Liver (tissue), 3 donors: Measurements from ENCODE around the gene SLC25A15.

Source experiments
- ATF3 ChIP-seq: IDR thresholded peaks from 2 replicates; pipeline ENCODE4 v1.6.1; 2016; ENCODE audit warnings: antibody characterized with exemption
- EGR1 ChIP-seq, 2 donors: IDR thresholded peaks; 2 replicates each; pipeline ENCODE4 v1.6.1; 2016 to 2018; ENCODE audit warnings: antibody characterized with exemption in 2 of 2, low read depth in 2 of 2
- GABPA ChIP-seq, 2 donors: IDR thresholded peaks in 1 of 2; conservative IDR thresholded peaks in 1 of 2; 2 replicates each; pipeline ENCODE4 v1.6.1; 2016; ENCODE audit warnings: antibody characterized with exemption in 2 of 2, mild to moderate bottlenecking in 1 of 2, moderate library complexity in 1 of 2
- JUND ChIP-seq, 2 donors: IDR thresholded peaks; 2 replicates each; pipeline ENCODE4 v1.6.1; 2016; ENCODE audit warnings: antibody characterized with exemption in 2 of 2
- NR2F2 ChIP-seq: IDR thresholded peaks from 2 replicates; pipeline ENCODE4 v1.6.1; 2016; ENCODE audit warnings: antibody characterized with exemption
- RAD21 ChIP-seq, 2 donors: IDR thresholded peaks; 2 replicates each; pipeline ENCODE4 v1.6.1; 2016; ENCODE audit warnings: antibody characterized with exemption in 2 of 2, mild to moderate bottlenecking in 2 of 2
- REST ChIP-seq: IDR thresholded peaks from 2 replicates; pipeline ENCODE4 v1.6.1; 2016; ENCODE audit warnings: antibody characterized with exemption, mild to moderate bottlenecking
- TAF1 ChIP-seq: conservative IDR thresholded peaks from 2 replicates; pipeline ENCODE4 v1.6.1; 2016; ENCODE audit warnings: antibody characterized with exemption, mild to moderate bottlenecking
- YY1 ChIP-seq: IDR thresholded peaks from 2 replicates; pipeline ENCODE4 v1.6.1; 2016; ENCODE audit warnings: antibody characterized with exemption, mild to moderate bottlenecking
- TF ChIP-seq, protein P1 (sequence below): fragments of 150-350 bp; IDR thresholded peaks from 2 replicates; pipeline ENCODE4 v1.5.1; 2017; ENCODE audit warnings: improper control_type of control experiment, low read depth, low read length; ENCODE audit not compliant: missing input control
- TF ChIP-seq, protein P2 (sequence below): IDR thresholded peaks from 2 replicates; pipeline ENCODE4 v1.6.1; 2016; ENCODE audit warnings: antibody characterized with exemption
- TF ChIP-seq, protein P3 (sequence below): IDR thresholded peaks from 2 replicates; pipeline ENCODE4 v1.6.1; 2016; ENCODE audit warnings: antibody characterized with exemption
- donor health status: healthy.
- donor health status: healthy.

DNA sequence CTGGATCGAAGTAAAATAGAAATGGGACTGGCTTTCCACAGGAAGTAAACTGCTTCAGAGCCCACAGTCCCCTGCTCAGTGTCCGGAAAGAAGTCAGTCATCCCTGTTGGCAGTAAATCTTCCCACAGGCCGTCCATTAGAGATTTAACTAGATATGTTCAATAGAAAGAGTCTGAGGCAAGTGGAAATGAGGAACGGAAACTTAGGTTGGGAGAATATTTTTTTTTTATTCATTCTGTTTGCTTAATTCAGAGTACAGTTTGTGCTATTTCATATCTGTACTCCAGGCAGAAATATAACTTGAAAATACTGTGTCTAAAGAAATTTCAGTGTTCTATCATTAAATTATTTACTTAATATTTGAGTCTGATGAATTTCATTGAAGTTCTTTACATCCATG, 22.7 kb downstream of the SLC25A15 start:
- no peak for TF ChIP-seq YY1
- no peak for TF ChIP-seq EGR1 (IDR thresholded peaks at IDR 0.05; ENCODE audit: low read depth in 2 of 2)
- TF ChIP-seq, protein P1, sequence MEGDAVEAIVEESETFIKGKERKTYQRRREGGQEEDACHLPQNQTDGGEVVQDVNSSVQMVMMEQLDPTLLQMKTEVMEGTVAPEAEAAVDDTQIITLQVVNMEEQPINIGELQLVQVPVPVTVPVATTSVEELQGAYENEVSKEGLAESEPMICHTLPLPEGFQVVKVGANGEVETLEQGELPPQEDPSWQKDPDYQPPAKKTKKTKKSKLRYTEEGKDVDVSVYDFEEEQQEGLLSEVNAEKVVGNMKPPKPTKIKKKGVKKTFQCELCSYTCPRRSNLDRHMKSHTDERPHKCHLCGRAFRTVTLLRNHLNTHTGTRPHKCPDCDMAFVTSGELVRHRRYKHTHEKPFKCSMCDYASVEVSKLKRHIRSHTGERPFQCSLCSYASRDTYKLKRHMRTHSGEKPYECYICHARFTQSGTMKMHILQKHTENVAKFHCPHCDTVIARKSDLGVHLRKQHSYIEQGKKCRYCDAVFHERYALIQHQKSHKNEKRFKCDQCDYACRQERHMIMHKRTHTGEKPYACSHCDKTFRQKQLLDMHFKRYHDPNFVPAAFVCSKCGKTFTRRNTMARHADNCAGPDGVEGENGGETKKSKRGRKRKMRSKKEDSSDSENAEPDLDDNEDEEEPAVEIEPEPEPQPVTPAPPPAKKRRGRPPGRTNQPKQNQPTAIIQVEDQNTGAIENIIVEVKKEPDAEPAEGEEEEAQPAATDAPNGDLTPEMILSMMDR, result no peak
- no peak for TF ChIP-seq REST
- TF ChIP-seq NR2F2, result no peak
- TF ChIP-seq, protein P2, sequence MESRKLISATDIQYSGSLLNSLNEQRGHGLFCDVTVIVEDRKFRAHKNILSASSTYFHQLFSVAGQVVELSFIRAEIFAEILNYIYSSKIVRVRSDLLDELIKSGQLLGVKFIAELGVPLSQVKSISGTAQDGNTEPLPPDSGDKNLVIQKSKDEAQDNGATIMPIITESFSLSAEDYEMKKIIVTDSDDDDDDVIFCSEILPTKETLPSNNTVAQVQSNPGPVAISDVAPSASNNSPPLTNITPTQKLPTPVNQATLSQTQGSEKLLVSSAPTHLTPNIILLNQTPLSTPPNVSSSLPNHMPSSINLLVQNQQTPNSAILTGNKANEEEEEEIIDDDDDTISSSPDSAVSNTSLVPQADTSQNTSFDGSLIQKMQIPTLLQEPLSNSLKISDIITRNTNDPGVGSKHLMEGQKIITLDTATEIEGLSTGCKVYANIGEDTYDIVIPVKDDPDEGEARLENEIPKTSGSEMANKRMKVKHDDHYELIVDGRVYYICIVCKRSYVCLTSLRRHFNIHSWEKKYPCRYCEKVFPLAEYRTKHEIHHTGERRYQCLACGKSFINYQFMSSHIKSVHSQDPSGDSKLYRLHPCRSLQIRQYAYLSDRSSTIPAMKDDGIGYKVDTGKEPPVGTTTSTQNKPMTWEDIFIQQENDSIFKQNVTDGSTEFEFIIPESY, result no peak
- TF ChIP-seq TAF1, result no peak
- TF ChIP-seq GABPA (IDR thresholded peaks at IDR 0.05 in 1 of 2, conservative IDR thresholded peaks at IDR 0.05 in 1 of 2), result no peak
- TF ChIP-seq RAD21 (IDR thresholded peaks at IDR 0.05), result no peak
- no peak for TF ChIP-seq ATF3
- TF ChIP-seq JUND (IDR thresholded peaks at IDR 0.05), result no peak
- TF ChIP-seq, protein P3, sequence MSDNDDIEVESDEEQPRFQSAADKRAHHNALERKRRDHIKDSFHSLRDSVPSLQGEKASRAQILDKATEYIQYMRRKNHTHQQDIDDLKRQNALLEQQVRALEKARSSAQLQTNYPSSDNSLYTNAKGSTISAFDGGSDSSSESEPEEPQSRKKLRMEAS, result no peak
